ENCODE results near the gene RNF151. TPM values are rescaled to one million over a fixed set of nuclear protein-coding genes. Genes with fewer than 3 reads are reported as not detected.

The RNF151 gene
- total RNA-seq, 2 experiments from 2014 or later = not detected

DNA sequence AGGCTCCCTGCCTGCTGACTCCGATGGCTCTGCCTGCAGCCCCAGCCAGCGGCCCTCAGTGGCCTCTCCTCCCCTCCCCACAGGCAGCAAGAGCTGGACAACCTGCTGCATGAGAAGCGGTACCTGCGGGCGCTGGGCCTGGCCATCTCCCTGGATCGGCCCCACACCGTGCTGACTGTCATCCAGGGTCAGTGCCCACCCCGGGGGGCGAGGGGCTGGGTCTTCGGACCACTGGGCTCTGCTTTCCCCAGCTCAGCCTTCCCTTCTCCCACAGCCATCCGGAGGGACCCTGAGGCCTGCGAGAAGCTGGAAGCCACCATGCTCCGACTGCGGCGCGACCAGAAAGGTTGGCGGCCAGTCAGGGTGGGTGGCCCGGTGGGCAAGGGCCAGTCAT lies 11.2 kb downstream of the RNF151 start:
- Mint-ChIP-seq H3K9me3 (no peaks in the 10 kb centered on the region), H3K4me3 (no peak overlapping the region), H3K4me1 (peaks cover 13% of the 10 kb centered on the region), H3K36me3 (peaks cover 29% of the 10 kb centered on the region), H3K27me3 (peaks cover 26% of the 10 kb centered on the region), H3K27ac (no peak overlapping the region)
- no peak for DNase-seq

DNA sequence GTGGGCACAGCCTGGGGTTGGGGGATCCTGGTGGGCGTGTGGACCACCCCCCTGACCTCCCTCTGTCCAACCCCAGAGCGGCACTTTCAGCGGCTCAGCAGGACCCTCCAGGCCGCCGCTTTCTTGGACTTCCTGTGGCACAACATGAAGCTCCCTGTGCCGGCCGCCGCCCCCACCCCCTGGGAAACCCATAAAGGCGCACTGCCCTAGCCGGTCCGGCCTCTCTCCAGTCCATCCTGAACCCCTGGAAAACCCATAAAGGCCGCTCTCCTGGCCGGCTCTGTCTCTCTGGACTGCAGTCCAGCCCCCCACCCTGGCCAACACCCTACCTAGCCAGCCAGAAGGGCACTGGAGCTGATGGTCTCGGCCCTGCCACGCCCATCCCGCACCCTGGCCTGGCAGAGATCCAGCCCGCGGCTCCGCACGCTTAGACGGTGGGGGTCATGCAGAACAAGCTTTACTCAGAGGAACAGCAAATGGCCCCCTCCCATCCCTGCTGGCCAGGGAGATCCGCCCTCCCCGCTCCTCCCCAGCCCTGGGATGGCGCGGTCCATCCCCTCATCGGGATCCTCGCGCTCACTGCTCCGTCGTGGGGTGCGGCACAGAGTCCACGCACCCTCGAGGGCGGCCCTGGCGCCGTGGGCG lies 11.9 kb downstream of the RNF151 start:
- H3K9me3 Mint-ChIP-seq = no peaks in the 10 kb centered on the region
- H3K27me3 Mint-ChIP-seq = peaks cover 31% of the 10 kb centered on the region
- H3K36me3 Mint-ChIP-seq = peaks cover 23% of the 10 kb centered on the region
- H3K4me1 Mint-ChIP-seq = peaks cover 11% of the 10 kb centered on the region
- no peak overlapping the region for H3K27ac Mint-ChIP-seq
- no peak for DNase-seq
- no peak overlapping the region for H3K4me3 Mint-ChIP-seq

DNA sequence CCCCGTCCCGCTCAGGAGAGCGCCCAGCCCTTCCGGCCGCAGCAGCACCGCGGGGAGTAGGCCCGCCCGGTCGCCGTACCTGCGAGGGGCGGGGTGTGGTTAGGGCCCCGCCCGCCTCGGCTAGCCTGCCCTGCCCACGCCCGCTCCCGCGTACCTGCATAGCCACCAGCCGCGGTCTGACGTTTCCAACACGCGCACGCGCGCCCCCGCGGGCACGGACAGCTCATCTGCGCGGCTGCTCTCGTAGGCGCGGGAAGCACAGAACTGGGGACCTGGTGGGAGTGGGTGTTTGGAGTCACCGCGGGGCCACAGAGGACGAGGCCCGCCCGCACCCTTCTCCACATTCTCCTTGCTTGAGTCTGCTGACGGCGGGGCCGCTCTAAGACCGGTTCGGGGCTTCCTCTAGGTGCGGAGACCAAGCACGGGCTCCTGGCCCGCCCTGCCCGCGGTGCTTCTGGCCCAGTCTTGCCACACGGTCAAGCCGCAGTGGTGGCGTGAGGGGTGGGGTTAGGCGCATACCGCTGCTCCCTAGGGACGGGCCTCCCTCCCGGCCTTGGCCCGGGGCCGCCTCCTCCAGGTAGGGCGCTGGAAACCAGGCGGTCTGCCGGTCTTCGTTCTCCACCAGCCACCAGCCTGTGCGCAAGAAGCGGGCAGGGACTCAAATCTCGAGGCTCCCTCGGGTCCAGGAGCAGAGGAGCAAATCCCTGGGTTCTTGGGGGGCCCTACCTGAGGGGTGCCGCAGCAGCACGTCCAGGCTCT lies 12.8 kb downstream of the RNF151 start:
- no peak overlapping the region for H3K4me3 Mint-ChIP-seq
- H3K27me3 Mint-ChIP-seq = peaks cover 31% of the 10 kb centered on the region
- no peaks in the 10 kb centered on the region for H3K9me3 Mint-ChIP-seq
- H3K36me3 Mint-ChIP-seq = peaks cover 23% of the 10 kb centered on the region
- DNase-seq = peak; percentile 49
- H3K4me1 Mint-ChIP-seq = peaks cover 11% of the 10 kb centered on the region
- no peak overlapping the region for H3K27ac Mint-ChIP-seq

DNA sequence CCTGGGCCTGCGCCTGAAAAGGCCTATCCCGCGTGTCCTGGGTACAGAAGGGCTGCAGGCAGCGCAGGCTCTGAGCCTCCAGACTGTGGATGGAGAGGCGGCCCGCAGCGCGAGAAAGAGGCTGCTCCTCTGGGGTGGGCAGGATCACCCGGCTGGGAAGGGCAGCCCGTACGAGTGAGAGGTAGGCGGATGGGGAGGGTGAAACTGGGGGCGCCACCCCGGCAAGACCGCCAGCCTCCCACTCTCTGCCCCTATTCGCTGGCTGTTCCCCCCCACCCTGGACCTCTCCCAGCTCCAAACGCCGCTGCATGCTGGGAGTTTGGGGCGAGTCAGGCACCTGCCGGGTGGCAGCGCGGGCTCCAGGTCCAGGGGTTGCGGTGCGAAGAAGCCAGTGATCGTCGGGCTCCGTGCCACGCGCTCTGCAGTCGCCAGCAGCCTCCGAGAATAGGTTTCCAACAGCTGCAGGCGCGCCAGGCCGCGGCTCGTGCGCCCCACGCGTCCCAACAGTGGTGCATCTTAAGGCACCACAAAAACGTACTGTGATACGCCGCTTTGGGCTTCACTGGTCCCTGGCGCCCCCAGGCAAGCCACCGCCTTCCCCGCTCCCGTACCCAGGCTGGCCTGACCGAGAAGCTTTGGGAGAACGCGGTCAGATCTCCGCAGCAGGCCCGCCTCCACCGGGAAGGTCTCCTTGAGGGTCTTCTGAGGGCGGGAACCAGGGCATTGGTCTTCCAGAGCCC lies 13.5 kb downstream of the RNF151 start:
- Mint-ChIP-seq H3K27me3 (peaks cover 31% of the 10 kb centered on the region), H3K27ac (no peak overlapping the region), H3K9me3 (no peaks in the 10 kb centered on the region), H3K4me1 (peaks cover 13% of the 10 kb centered on the region), H3K4me3 (no peak overlapping the region), H3K36me3 (peaks cover 17% of the 10 kb centered on the region)
- no peak for DNase-seq

DNA sequence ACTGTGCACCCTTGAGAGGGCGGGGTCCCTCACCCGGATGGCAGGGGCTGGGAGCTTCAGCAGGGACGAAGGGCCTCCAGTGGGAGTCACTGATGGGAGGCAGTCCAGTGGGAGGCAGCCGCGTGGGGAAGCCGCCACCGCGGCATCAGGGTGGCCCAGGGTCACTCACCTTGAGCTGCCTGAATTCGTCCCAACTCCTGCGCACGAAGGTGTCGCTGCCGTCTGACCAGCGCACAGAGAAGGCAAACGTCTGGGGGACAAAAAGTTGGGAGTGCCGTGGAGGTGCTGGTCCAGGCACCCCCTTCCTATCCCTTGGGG lies 14.1 kb downstream of the RNF151 start:
- Mint-ChIP-seq H3K9me3 (no peaks in the 10 kb centered on the region), H3K4me1 (peaks cover 17% of the 10 kb centered on the region), H3K27me3 (peaks cover 31% of the 10 kb centered on the region), H3K27ac (no peak overlapping the region), H3K4me3 (no peak overlapping the region), H3K36me3 (peaks cover 16% of the 10 kb centered on the region)
- DNase-seq = no peak

DNA sequence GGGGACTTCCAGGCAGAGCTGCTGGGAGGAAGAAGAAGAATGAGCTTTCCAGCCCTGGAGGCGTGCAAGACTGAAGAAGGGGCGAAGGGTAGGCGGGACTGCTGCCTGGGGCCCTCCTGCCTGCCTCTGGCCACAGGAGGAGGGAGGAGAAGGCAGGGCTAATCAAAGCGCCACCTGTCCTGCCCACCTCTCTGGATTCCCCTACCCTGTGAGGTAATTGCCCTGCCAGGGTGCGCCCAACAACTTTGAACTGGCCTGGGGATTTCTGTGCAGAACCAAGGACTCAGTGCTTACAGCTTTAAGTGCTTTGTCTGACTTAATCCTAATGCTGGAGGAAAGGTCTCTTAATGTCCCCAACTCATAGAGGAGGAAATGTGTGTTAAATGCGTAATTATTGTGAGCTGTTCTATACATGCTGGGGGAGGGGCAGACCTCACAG lies 14.8 kb downstream of the RNF151 start, which contains the start of gene NOXO1:
Gene NOXO1 (minus strand): TSS at position 72 of the 439 bp plus-strand sequence. CDS start 290 bp downstream, outside the sequence.
- H3K9me3 Mint-ChIP-seq = no peaks in the 10 kb centered on the region
- peak within 1 kb of the TSS; percentile 37 for H3K4me3 Mint-ChIP-seq
- no peak for DNase-seq
- peaks cover 12% of the 10 kb centered on the region for H3K36me3 Mint-ChIP-seq
- H3K27me3 Mint-ChIP-seq = peaks cover 31% of the 10 kb centered on the region
- peaks cover 17% of the 10 kb centered on the region for H3K4me1 Mint-ChIP-seq
- peak within 1 kb of the TSS; percentile 20 for H3K27ac Mint-ChIP-seq

DNA sequence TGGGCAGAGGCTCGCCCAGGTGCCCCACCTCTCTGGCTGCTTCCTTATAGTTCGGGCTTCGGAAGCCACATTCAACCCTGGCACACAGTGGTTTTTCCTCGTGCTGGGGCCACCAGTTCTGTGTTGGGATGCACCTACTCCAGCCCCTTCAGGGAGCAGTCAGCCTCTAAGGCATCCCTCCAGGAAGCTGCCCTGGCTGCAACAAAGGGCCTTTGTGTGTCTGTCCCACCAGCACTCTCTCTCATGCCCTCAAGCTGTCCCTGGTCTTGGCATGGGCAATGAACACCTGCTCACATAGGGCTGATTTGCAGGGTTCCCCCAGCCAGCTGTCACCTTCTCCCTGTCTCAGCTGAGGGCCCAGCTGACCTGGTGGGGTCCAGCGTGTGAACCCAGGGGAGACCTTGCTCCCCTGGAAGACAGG lies 15.4 kb downstream of the RNF151 start:
- H3K4me3 Mint-ChIP-seq = no peak overlapping the region

DNA sequence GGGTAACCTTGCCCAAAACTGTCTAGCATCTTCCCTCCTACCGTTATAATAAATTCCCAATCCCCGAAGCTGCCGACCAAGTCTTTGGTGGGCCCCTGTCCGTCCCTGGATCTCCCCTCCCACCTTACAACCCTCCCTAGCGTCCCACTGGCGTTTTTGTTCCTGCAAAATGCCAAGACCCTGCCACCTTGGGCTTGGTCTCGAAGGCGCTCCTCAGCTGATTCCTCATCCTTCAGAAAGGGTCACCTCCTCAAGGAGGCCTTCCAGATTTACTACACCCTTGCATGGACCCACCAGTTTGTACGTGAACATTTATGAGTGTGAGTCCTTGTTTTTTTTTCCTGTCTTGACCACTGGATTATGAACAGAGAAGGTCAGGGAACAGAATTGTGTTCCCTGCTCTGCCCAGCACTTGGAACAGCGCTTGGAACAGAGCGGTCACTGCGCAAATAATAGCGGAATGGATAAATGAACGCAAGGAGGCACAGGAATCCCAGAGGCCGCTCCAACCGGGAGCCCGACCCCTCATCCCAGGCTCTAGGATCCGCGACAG lies 16.4 kb downstream of the RNF151 start:
- Mint-ChIP-seq H3K27me3 (peaks cover 37% of the 10 kb centered on the region), H3K4me3 (peak overlapping the region; percentile 70), H3K27ac (no peak overlapping the region), H3K9me3 (no peaks in the 10 kb centered on the region), H3K36me3 (peaks cover 16% of the 10 kb centered on the region), H3K4me1 (peaks cover 17% of the 10 kb centered on the region)
- no peak for DNase-seq

More for the DNA sequence above, 15.4 kb downstream of the RNF151 start:
- DNase-seq = no peak
- peaks cover 17% of the 10 kb centered on the region for H3K4me1 Mint-ChIP-seq
- H3K9me3 Mint-ChIP-seq = no peaks in the 10 kb centered on the region
- H3K36me3 Mint-ChIP-seq = peaks cover 18% of the 10 kb centered on the region
- H3K27ac Mint-ChIP-seq = no peak overlapping the region
- peaks cover 31% of the 10 kb centered on the region for H3K27me3 Mint-ChIP-seq

DNA sequence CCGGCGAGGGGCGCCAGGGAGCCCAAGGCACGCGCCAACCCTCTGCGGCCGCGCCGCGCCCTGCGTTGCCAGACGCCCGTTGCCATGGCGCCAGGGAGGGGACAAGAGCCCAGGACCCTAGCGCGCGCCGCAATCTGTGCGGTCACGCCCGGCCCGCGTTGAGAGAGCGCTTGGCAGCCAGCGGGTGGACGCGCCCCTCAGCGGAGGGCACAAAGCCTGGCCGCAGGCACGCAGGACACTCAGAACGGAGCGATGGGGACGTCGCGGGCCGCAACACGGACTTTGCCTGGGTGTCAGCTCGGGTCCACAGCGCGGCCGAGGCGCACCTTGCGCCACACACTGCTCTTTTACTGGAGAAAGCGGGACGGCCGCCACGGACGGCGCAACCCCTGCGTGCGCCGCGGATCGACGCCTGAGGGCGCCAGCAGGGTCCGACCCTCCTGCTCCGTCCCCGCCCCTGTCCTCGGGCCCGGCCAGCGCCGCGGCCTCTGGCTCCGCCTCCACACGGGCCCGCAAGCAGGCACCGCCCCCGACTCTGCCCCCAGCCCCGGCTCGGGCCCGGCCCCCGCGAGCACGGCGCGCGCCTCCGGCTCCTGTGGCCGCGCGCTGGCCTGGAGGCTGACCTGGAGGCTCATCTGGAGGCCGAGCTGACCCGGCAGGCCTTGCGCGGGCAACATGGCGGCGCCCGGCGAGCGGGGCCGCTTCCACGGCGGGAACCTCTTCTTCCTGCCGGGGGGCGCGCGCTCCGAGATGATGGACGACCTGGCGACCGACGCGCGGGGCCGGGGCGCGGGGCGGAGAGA lies 17.1 kb downstream of the RNF151 start, which contains the start of gene GFER:
Gene GFER (plus strand): TSS at position 650 of the 803 bp plus-strand sequence. CDS start 26 bp downstream, at position 676.
- H3K36me3 Mint-ChIP-seq = peaks cover 12% of the 10 kb centered on the region
- peak within 1 kb of the TSS; percentile 84 for H3K4me3 Mint-ChIP-seq
- H3K27ac Mint-ChIP-seq = peak within 1 kb of the TSS; percentile 12
- peaks cover 43% of the 10 kb centered on the region for H3K27me3 Mint-ChIP-seq
- H3K4me1 Mint-ChIP-seq = peaks cover 20% of the 10 kb centered on the region
- H3K9me3 Mint-ChIP-seq = no peaks in the 10 kb centered on the region
- DNase-seq = peak; percentile 85

DNA sequence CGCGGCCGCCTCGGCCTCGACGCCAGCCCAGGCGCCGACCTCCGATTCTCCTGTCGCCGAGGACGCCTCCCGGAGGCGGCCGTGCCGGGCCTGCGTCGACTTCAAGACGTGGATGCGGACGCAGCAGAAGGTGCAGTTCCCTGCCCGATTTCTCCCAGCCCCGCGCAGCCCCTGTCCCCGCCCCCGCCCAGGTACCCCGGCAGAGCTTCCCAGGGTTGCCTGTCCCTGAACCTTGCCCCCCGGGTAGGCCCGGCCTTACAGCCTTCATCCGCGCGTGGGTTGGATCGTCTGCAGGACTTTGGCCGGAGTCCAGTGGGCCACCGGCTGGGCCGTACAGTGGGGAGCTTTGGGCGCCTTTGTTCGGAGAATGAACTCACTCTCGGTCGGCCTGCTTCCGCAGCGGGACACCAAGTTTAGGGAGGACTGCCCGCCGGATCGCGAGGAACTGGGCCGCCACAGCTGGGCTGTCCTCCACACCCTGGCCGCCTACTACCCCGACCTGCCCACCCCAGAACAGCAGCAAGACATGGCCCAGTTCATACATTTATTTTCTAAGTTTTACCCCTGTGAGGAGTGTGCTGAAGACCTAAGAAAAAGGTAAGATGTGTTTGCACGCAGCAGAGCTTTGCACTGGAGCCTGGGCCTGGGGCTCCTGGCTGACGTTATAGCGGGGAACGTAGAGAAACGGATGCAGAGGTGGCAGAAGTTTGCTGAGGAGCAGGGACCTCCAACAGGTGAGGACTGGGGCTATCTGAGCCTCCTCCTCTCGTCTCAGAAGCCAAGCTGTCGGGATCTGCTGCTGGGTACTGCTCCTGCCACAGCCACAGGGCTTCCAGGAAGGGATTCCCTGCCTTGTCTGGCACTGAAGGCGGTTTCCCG lies 17.9 kb downstream of the RNF151 start:
- no peak for DNase-seq
- Mint-ChIP-seq H3K4me3 (peak overlapping the region; percentile 84), H3K4me1 (peaks cover 23% of the 10 kb centered on the region), H3K36me3 (peaks cover 12% of the 10 kb centered on the region), H3K9me3 (no peaks in the 10 kb centered on the region), H3K27me3 (peaks cover 51% of the 10 kb centered on the region), H3K27ac (peak overlapping the region; percentile 12)

DNA sequence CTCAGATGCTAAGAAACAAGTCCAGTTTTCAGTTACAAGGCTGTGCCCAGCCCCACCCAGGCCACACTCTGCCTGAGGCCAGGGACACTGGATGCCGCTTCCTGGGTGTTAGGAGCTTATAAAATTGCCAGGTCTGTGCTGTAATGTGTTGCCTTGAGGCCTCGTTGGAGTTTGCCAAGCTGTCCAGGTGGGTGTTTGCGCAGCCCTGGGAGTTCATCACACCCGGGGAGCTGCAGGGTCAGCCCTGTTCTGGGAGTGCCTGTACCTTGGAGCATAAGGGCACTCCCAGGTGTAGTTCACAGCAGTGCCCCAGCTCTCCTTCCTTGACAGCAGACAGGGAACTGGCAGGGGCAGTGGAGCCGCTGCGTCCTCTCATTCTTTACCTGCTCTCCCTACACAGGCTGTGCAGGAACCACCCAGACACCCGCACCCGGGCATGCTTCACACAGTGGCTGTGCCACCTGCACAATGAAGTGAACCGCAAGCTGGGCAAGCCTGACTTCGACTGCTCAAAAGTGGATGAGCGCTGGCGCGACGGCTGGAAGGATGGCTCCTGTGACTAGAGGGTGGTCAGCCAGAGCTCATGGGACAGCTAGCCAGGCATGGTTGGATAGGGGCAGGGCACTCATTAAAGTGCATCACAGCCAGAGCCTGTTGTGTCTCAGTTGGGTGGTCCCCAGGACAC lies 19.0 kb downstream of the RNF151 start:
- Mint-ChIP-seq H3K27me3 (peaks cover 52% of the 10 kb centered on the region), H3K36me3 (peaks cover 12% of the 10 kb centered on the region), H3K4me1 (peaks cover 23% of the 10 kb centered on the region), H3K4me3 (peak overlapping the region; percentile 84), H3K9me3 (no peaks in the 10 kb centered on the region), H3K27ac (no peak overlapping the region)
- no peak for DNase-seq

DNA sequence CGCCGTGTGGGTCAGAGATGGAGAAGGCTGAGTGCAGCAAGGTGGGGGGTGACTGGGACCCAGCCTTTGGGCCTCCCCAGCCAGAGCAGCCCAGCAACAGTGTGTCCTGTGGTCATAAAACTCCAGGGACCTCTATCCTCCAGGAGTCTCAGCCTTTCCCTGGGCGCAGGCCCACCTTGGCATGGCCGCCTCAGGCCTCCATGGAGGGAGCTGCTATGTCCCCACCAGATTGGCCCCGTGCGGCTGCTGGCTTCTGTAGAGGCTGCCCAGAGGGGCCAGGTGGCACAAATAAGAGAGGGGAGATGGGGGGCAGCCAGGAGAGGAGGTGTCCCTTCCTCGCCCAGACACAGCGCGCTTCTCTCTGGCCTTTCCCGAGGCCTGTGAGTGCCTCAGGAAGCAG lies 20.5 kb downstream of the RNF151 start:
- no peak for DNase-seq
- peaks cover 44% of the 10 kb centered on the region for H3K27me3 Mint-ChIP-seq
- peaks cover 12% of the 10 kb centered on the region for H3K36me3 Mint-ChIP-seq
- H3K27ac Mint-ChIP-seq = no peak overlapping the region
- peaks cover 26% of the 10 kb centered on the region for H3K4me1 Mint-ChIP-seq
- no peaks in the 10 kb centered on the region for H3K9me3 Mint-ChIP-seq
- H3K4me3 Mint-ChIP-seq = no peak overlapping the region
